GM18498 (cell line): ENCODE results near the gene KCNK18.

Experiments used
- ATAC-seq: cut with Tn5 transposase; IDR thresholded peaks from one replicate; pipeline ENCODE4 v1.9.1; 2021; ENCODE audit warnings: mild to moderate bottlenecking, moderate library complexity; ENCODE audit not compliant: unreplicated experiment

KCNK18 gene

DNA sequence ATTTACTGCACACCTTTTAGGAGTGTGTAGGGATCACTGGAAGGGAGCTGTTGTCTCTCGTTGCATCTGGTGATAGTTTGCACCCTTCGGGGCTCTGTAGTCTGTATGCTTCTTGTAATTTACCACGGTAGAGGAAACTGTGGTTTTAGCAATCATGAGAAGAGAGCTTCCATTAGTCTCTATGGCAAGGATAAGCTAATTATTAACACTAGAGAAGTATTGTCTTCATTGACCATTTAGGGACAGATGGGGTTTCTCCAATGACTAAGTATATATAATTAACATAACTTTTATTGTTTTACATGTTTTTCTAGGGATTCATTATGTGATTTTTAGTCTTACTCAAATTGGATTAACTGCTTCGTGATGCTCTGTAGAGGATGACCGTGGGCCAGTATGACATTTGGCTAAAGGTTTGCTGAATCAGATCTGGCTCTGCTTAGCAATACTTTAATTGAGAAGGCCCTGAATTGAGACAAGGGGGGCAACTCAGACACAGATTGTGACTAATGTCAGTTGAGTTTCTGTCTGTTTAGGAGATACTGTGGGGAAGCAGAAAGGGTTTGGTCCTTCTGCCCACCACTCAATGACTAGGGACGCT lies 52.3 kb downstream of the KCNK18 start:
- peak; percentile 66 for ATAC-seq

DNA sequence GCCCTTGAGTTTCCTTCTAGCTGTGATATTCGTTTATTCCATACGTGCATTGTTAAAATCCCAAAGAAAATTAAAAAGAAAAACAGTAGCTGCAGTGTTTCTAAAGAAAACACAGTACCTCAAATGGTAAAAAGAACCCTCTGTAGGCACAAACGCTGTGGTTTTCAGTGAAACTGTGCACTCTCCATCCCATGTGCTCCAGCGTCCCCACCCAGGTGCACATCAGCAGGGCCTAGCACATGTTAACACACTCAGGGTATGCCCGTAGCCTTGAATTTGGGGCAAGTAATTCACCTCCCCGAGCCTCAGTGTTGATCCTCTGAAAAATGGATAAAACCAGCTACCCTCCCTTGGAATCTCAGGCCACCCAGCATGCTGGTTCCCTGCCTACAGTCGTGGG lies 53.1 kb downstream of the KCNK18 start:
- no peak for ATAC-seq

DNA sequence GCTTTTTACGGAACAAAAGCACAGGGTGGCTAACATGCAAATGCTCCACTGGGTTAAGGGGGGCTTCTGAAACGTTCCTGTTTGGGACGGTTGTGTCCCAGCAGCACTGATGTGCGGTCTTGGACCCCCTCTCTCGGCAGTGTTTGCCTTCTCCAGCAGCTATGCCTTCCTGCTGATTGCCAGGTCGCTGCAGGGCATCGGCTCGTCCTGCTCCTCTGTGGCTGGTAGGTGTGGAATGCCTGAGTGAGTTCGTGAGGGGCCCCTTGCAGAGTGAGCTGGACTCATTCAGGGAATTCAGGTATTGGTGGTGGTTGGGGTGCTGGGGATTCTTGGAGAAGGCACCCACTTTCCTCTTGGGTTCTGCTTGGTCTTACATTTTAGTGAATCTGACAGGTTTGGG lies 56.6 kb downstream of the KCNK18 start:
- ATAC-seq, result no peak

DNA sequence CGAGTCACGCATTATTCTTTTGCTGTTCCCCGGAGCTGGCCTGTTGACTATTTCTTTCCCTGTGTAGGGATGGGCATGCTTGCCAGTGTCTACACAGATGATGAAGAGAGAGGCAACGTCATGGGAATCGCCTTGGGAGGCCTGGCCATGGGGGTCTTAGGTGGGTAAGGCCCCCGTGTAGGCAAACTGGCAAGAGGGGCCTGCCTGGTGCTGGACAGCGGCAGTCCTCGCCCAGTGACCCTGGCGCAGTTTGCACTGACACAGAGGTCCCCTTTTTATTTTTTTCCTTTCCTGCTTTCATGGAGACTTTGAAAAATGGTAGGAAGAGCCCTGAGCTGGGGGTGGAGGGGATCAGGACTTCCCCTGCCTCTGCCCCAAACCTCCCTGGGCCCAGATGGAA lies 57.0 kb downstream of the KCNK18 start:
- ATAC-seq, result no peak

DNA sequence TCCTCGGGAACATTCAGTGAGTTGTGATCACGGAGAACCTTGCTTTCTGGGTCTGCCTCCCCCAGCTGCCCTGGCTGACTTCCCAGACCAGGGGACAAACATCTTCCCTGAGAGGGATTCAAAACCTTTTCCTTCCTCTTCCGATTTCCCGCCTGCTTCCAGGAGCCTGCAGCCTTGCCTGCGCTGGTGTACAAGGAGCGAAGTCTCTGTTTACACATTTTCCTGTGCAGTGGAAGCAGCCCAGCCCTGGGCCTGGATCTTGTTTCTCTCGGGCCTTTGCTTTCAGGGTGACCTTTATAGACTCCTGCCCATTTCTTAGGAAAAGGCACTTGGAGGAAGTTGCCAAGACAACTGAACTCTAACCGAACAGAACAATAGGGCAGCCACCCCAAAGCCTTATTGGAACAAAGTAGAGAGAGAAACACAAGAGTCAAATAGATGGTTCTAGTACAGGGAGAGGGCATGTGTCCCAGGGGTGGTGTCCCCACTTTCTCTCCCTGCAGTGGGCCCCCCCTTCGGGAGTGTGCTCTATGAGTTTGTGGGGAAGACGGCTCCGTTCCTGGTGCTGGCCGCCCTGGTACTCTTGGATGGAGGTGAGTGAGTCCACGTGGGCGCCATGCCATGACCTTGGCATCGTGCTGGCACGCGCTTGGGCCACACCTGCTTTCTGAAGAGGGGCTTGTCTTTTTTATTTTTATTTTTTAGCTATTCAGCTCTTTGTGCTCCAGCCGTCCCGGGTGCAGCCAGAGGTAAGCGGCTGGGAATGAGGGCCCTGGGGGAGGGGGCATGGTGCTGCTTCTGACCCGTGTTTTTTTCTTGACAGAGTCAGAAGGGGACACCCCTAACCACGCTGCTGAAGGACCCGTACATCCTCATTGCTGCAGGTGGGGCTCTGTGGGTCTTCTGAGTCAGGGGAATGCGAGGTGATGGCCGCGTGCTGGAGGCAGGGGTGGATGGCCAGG lies 57.8 kb downstream of the KCNK18 start:
- ATAC-seq, result no peak

DNA sequence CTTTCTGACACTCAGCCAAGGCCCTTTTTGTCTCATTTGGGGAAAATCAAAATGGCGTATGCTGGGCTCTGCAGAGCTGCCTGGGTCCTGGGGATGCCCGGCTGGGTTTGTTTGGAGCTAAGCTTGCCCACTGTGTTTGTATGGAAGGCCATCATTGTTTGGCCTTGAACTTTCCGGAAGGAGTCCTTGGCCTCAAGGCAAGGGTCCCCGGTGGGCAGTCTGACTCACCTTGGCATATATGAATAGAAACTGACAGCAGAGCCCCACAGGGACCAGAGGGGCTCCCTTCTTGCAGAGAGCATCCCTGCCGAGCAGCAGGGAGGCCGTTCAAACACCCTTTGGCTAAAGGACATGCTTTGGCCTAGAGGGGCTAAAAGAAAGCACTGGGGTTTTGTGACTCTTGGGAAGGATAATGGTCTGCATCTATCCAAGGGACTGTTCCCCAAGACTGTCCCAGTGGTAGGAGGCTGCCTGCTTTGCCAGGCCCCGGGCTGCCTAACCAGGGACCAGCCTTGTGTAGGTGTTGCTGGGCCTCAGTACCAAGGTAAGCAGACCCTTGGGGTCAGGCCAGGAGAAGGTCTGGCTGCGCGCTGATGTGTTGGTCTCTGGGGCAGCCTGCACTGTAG lies 58.7 kb downstream of the KCNK18 start:
- ATAC-seq, result no peak

DNA sequence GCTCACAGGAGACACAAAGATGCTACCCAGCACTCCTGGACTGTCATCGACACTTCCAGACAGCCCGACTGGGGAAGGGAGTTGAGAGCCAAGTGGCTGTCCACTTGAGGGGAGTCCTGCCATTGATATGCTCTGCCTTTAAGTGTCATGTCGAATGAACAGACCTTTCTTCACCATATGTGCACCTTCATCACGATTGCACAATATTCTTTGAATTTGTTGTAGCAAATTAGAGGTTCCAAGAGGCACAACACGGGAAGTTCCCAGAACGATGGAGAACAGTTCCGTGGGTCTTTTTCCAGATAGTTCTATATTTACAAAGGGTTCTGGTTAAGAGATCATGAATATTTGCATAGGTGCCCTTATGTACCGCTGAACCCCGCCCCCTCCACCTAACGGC lies 59.6 kb downstream of the KCNK18 start:
- ATAC-seq, result no peak

DNA sequence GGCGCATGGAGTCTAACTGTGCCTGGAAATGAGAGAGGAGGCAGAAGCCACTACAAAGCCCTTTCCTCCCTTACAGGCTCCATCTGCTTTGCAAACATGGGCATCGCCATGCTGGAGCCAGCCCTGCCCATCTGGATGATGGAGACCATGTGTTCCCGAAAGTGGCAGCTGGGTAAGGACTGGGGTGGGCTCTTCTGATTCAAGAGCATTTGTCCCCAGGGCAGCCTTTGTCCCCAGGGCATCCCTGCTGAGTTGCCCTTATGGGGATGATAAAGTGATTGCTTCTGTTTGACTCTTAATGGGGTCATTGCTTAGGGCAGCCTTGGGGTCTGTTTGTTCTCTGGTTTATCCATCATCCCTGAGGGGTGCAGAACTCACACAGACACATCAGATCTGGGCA lies 60.4 kb downstream of the KCNK18 start:
- no peak for ATAC-seq

DNA sequence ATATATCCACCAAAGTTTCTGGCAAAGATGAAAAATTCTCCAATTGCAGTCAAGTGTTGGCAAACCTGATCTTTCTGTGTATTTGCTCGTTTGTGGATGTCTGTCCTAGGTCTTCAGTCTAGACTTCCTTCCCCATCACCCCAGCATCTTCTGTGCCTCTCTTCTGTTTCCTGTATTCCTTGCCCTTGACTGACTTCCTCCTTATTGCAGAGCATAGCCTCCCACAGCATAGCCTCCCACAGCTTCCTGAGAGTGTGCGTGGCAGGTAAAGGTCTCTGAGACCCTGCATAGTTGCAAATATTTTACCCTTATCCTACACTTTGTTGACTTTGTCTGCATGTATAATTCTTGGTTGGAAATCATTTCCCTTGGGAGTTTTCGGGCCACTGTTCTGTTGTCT lies 62.0 kb downstream of the KCNK18 start:
- ATAC-seq, result no peak
